Measurements from ENCODE around the gene FER.

DNA sequence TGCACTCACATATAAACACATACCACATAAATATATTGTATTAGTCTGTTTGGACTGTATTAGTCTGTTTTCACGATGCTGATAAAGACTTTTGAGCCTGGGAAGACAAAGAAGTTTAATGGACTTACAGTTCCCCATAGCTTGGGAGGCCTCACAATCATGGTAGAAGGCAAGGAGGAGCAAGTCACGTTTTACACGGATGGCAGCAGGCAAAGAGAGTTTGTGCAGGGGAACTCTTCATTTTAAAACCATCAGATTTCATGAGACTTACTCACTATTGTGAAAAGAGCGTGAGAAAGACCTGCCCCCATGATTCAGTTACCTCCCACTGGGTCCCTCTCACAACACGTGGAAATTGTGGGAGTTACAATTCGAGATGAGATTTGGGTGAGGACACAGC lies 133.4 kb downstream of the FER start:
- TF ChIP-seq EP300 (IDR thresholded peaks at IDR 0.05) = no peak
- TF ChIP-seq, protein P1, sequence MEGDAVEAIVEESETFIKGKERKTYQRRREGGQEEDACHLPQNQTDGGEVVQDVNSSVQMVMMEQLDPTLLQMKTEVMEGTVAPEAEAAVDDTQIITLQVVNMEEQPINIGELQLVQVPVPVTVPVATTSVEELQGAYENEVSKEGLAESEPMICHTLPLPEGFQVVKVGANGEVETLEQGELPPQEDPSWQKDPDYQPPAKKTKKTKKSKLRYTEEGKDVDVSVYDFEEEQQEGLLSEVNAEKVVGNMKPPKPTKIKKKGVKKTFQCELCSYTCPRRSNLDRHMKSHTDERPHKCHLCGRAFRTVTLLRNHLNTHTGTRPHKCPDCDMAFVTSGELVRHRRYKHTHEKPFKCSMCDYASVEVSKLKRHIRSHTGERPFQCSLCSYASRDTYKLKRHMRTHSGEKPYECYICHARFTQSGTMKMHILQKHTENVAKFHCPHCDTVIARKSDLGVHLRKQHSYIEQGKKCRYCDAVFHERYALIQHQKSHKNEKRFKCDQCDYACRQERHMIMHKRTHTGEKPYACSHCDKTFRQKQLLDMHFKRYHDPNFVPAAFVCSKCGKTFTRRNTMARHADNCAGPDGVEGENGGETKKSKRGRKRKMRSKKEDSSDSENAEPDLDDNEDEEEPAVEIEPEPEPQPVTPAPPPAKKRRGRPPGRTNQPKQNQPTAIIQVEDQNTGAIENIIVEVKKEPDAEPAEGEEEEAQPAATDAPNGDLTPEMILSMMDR (IDR thresholded peaks at IDR 0.05) = no peak
